Measurements from ENCODE around the gene ABHD6.
"Not testable (repeated sequence)": the region's sequence is repeated elsewhere in the genome, so short reads cannot be mapped to it uniquely, and the experiment has no call there.

Gene ABHD6

DNA sequence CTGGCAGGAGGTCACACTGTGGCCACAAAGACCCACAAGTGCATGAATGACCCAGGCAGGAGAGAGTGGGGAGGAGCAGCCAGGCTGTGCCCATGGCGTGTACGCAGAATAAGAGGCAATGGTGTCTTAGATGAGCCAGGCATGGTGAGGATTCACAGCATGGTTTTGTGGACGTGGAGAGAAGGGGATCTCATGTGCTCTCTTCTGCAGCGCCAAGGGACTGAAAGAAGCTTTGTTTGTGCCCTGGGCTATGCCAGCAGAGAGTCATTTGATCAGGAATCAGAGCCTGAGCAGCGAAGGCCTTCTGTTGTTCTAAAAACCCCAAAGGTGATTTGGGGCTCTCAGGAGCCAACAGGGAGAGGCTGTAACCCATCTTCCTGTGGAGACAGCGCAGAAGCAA, 49.8 kb downstream of the ABHD6 start:
- peaks cover 11 to 15% of the 10 kb centered on the region in 2 donors for H3K36me3 ChIP-seq (ENCODE audit: control insufficient read depth in 1 of 2, insufficient read depth in 2 of 2, low read length in 2 of 2)

GRCh38 chr3:58288011-58288728, 50.6 kb downstream of the ABHD6 start:
- Histone ChIP-seq H3K27ac (ENCODE audit: low read length) (no peak overlapping the region), H3K27me3 (ENCODE audit: low read depth, low read length) (no peaks in the 10 kb centered on the region), H3K9me3 (ENCODE audit: control insufficient read depth in 1 of 2, low read length in 2 of 2) (no peaks in the 10 kb centered on the region), H3K36me3 (ENCODE audit: control insufficient read depth in 1 of 2, insufficient read depth in 2 of 2, low read length in 2 of 2) (peaks cover 11 to 15% of the 10 kb centered on the region in 2 donors), H3K4me3 (ENCODE audit: low read depth in 1 of 2, low read length in 2 of 2) (no peak overlapping the region), H3K4me1 (ENCODE audit: control insufficient read depth in 1 of 2, insufficient read depth in 2 of 2, low read length in 2 of 2) (no peaks in the 10 kb centered on the region)

More for the DNA sequence above, 49.8 kb downstream of the ABHD6 start:
- H3K27me3 ChIP-seq (ENCODE audit: low read depth, low read length): no peaks in the 10 kb centered on the region
- H3K4me3 ChIP-seq (ENCODE audit: low read depth in 1 of 2, low read length in 2 of 2): no peak overlapping the region
- no peak overlapping the region for H3K27ac ChIP-seq (ENCODE audit: low read length)
- H3K4me1 ChIP-seq (ENCODE audit: control insufficient read depth in 1 of 2, insufficient read depth in 2 of 2, low read length in 2 of 2): no peaks in the 10 kb centered on the region
- no peaks in the 10 kb centered on the region for H3K9me3 ChIP-seq (ENCODE audit: control insufficient read depth in 1 of 2, low read length in 2 of 2)

GRCh38 chr3:58288964-58289613, 51.5 kb downstream of the ABHD6 start:
- not testable (repeated sequence) for H3K27ac ChIP-seq (ENCODE audit: low read length); H3K27me3 ChIP-seq (ENCODE audit: low read depth, low read length); H3K4me1 ChIP-seq (ENCODE audit: control insufficient read depth in 1 of 2, insufficient read depth in 2 of 2, low read length in 2 of 2); H3K4me3 ChIP-seq (ENCODE audit: low read depth in 1 of 2, low read length in 2 of 2); H3K9me3 ChIP-seq (ENCODE audit: control insufficient read depth in 1 of 2, low read length in 2 of 2)
- peaks cover 11 to 15% of the 10 kb centered on the region in 2 donors for H3K36me3 ChIP-seq (ENCODE audit: control insufficient read depth in 1 of 2, insufficient read depth in 2 of 2, low read length in 2 of 2)

GRCh38 chr3:58290446-58290845, 52.9 kb downstream of the ABHD6 start:
- not testable (repeated sequence) for H3K9me3 ChIP-seq (ENCODE audit: control insufficient read depth in 1 of 2, low read length in 2 of 2); H3K27me3 ChIP-seq (ENCODE audit: low read depth, low read length); H3K36me3 ChIP-seq (ENCODE audit: control insufficient read depth in 1 of 2, insufficient read depth in 2 of 2, low read length in 2 of 2); H3K27ac ChIP-seq (ENCODE audit: low read length); H3K4me3 ChIP-seq (ENCODE audit: low read depth in 1 of 2, low read length in 2 of 2); H3K4me1 ChIP-seq (ENCODE audit: control insufficient read depth in 1 of 2, insufficient read depth in 2 of 2, low read length in 2 of 2)

GRCh38 chr3:58291671-58292338, 54.2 kb downstream of the ABHD6 start:
- no peaks in the 10 kb centered on the region for H3K4me1 ChIP-seq (ENCODE audit: control insufficient read depth in 1 of 2, insufficient read depth in 2 of 2, low read length in 2 of 2)
- no peaks in the 10 kb centered on the region for H3K9me3 ChIP-seq (ENCODE audit: control insufficient read depth in 1 of 2, low read length in 2 of 2)
- no peak overlapping the region for H3K4me3 ChIP-seq (ENCODE audit: low read depth in 1 of 2, low read length in 2 of 2)
- no peak overlapping the region for H3K27ac ChIP-seq (ENCODE audit: low read length)
- peaks cover 0 to 7% of the 10 kb centered on the region in 2 donors for H3K36me3 ChIP-seq (ENCODE audit: control insufficient read depth in 1 of 2, insufficient read depth in 2 of 2, low read length in 2 of 2)
- H3K27me3 ChIP-seq (ENCODE audit: low read depth, low read length): no peaks in the 10 kb centered on the region

DNA sequence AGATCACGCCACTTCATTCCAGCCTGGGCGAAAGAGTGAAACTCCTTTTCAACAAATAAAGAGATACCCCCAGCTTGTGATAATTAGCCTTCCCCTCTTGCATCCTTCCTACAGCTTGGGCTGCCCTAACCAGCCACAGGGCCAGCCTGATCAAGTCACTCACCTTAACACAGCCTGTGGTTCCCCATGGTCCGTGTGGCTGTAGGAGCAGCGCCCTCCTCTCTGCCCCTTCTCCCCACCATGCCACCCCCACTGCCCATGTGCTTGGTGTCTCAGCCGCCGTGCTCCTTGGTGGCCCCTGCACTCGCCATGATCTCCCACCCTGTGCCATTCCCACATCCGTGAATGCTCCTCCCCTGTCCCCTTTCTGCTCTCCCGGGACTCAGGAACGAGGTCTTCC, 55.3 kb downstream of the ABHD6 start:
- Histone ChIP-seq H3K9me3 (ENCODE audit: control insufficient read depth in 1 of 2, low read length in 2 of 2) (no peaks in the 10 kb centered on the region), H3K4me3 (ENCODE audit: low read depth in 1 of 2, low read length in 2 of 2) (no peak overlapping the region), H3K27me3 (ENCODE audit: low read depth, low read length) (no peaks in the 10 kb centered on the region), H3K4me1 (ENCODE audit: control insufficient read depth in 1 of 2, insufficient read depth in 2 of 2, low read length in 2 of 2) (no peaks in the 10 kb centered on the region), H3K36me3 (ENCODE audit: control insufficient read depth in 1 of 2, insufficient read depth in 2 of 2, low read length in 2 of 2) (peaks cover 0 to 3% of the 10 kb centered on the region in 2 donors), H3K27ac (ENCODE audit: low read length) (no peak overlapping the region)

DNA sequence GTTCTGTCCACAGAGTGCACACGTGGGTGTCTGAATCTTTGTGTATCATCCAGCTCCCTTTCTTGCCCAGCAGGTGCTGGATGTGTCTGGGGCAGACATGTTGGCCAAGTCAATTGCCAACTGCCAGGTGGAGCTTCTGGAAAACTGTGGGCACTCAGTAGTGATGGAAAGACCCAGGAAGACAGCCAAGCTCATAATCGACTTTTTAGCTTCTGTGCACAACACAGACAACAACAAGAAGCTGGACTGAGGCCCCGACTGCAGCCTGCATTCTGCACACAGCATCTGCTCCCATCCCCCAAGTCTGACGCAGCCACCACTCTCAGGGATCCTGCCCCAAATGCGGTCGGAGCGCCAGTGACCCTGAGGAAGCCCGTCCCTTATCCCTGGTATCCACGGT, 55.9 kb downstream of the ABHD6 start:
- H3K27me3 ChIP-seq (ENCODE audit: low read depth, low read length): no peaks in the 10 kb centered on the region
- H3K27ac ChIP-seq (ENCODE audit: low read length): no peak overlapping the region
- H3K36me3 ChIP-seq (ENCODE audit: control insufficient read depth in 1 of 2, insufficient read depth in 2 of 2, low read length in 2 of 2): no peaks in the 10 kb centered on the region
- no peaks in the 10 kb centered on the region for H3K9me3 ChIP-seq (ENCODE audit: control insufficient read depth in 1 of 2, low read length in 2 of 2)
- no peak overlapping the region for H3K4me3 ChIP-seq (ENCODE audit: low read depth in 1 of 2, low read length in 2 of 2)
- no peaks in the 10 kb centered on the region for H3K4me1 ChIP-seq (ENCODE audit: control insufficient read depth in 1 of 2, insufficient read depth in 2 of 2, low read length in 2 of 2)

GRCh38 chr3:58296269-58296668, 58.7 kb downstream of the ABHD6 start:
- H3K27me3 ChIP-seq (ENCODE audit: low read depth, low read length): no peaks in the 10 kb centered on the region
- no peaks in the 10 kb centered on the region for H3K4me1 ChIP-seq (ENCODE audit: control insufficient read depth in 1 of 2, insufficient read depth in 2 of 2, low read length in 2 of 2)
- H3K36me3 ChIP-seq (ENCODE audit: control insufficient read depth in 1 of 2, insufficient read depth in 2 of 2, low read length in 2 of 2): no peaks in the 10 kb centered on the region
- no peak overlapping the region for H3K27ac ChIP-seq (ENCODE audit: low read length)
- no peaks in the 10 kb centered on the region for H3K9me3 ChIP-seq (ENCODE audit: control insufficient read depth in 1 of 2, low read length in 2 of 2)
- H3K4me3 ChIP-seq (ENCODE audit: low read depth in 1 of 2, low read length in 2 of 2): no peak overlapping the region

DNA sequence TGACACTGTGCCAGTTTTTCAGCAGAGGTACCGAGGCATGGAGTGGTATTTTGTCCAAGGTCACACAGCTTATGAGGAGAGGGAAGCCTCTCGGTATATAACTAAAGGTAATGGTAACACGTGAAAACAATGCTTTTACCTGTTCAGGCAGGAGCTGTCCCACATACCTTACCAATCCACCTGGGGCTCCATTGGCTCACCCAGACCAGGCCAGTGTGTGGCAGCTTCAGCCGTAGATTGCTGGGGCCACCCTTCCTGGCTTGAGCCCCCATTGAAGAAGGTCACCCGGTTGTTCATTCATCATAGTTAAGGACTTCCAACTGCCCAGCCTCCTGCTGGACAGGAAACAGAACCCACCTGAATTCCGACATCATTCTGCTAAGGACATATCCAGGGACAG, 59.3 kb downstream of the ABHD6 start:
- no peaks in the 10 kb centered on the region for H3K27me3 ChIP-seq (ENCODE audit: low read depth, low read length)
- H3K9me3 ChIP-seq (ENCODE audit: control insufficient read depth in 1 of 2, low read length in 2 of 2): no peaks in the 10 kb centered on the region
- no peak overlapping the region for H3K27ac ChIP-seq (ENCODE audit: low read length)
- H3K36me3 ChIP-seq (ENCODE audit: control insufficient read depth in 1 of 2, insufficient read depth in 2 of 2, low read length in 2 of 2): no peaks in the 10 kb centered on the region
- H3K4me3 ChIP-seq (ENCODE audit: low read depth in 1 of 2, low read length in 2 of 2): no peak overlapping the region
- H3K4me1 ChIP-seq (ENCODE audit: control insufficient read depth in 1 of 2, insufficient read depth in 2 of 2, low read length in 2 of 2): no peaks in the 10 kb centered on the region

- Histone ChIP-seq H3K27me3 (ENCODE audit: low read depth, low read length) (no peaks in the 10 kb centered on the region), H3K27ac (ENCODE audit: low read length) (no peak overlapping the region), H3K4me3 (ENCODE audit: low read depth in 1 of 2, low read length in 2 of 2) (no peak overlapping the region), H3K4me1 (ENCODE audit: control insufficient read depth in 1 of 2, insufficient read depth in 2 of 2, low read length in 2 of 2) (no peaks in the 10 kb centered on the region), H3K36me3 (ENCODE audit: control insufficient read depth in 1 of 2, insufficient read depth in 2 of 2, low read length in 2 of 2) (no peaks in the 10 kb centered on the region), H3K9me3 (ENCODE audit: control insufficient read depth in 1 of 2, low read length in 2 of 2) (no peaks in the 10 kb centered on the region)
Measured at GRCh38 chr3:58298190-58298589, 60.6 kb downstream of the ABHD6 start.

DNA sequence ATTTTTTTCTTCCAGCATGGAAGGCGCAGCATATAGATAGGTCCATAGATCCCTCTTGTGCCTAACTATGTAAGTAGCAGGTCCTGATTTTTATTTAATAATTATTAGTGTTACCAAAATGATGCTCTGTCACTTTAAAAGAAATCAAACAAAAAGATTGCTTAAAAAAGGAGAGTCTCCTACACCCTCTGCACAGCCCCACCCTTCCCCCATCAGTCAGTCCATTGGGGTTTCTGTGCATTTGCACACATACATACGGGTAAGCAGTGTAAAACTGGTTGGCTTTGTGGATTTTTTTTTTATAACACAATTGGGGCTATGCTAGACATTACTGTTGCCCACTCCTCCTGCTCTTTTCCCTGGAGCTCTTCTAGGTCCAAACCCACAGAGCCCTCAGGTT, 61.5 kb downstream of the ABHD6 start:
- no peak overlapping the region for H3K27ac ChIP-seq (ENCODE audit: low read length)
- H3K4me3 ChIP-seq (ENCODE audit: low read depth in 1 of 2, low read length in 2 of 2): no peak overlapping the region
- H3K36me3 ChIP-seq (ENCODE audit: control insufficient read depth in 1 of 2, insufficient read depth in 2 of 2, low read length in 2 of 2): no peaks in the 10 kb centered on the region
- H3K4me1 ChIP-seq (ENCODE audit: control insufficient read depth in 1 of 2, insufficient read depth in 2 of 2, low read length in 2 of 2): no peaks in the 10 kb centered on the region
- no peaks in the 10 kb centered on the region for H3K9me3 ChIP-seq (ENCODE audit: control insufficient read depth in 1 of 2, low read length in 2 of 2)
- H3K27me3 ChIP-seq (ENCODE audit: low read depth, low read length): no peaks in the 10 kb centered on the region
